ENCODE measurements around the gene SCO2. TPM values are rescaled to one million over a fixed set of nuclear protein-coding genes. Genes with fewer than 3 reads are reported as not detected.

Gene SCO2
- total and polyA plus RNA-seq, 9 of the 15 experiments (the other 6 are each of a cell fraction or from before 2014, with no cell fraction given): 0.34 to 4.0 (median 1.1) TPM; not detected in 3

GRCh38 chr22:50525104-50525857 is at the start of gene SCO2 (continued):
- TF ChIP-seq MGA (IDR thresholded peaks at IDR 0.05) (peak; percentile 89), SIN3B (IDR thresholded peaks at IDR 0.05; ENCODE audit: low read depth) (peak; percentile 31; the same call in 1 of the 2 replicates), FUS (optimal IDR thresholded peaks at IDR 0.05; ENCODE audit: low read depth, low read length) (peak; percentile 36), ZNF217 (CRISPR knock-in tag; IDR thresholded peaks at IDR 0.05) (no peak), ZBTB11 (CRISPR knock-in tag; IDR thresholded peaks at IDR 0.05) (peak in 1 of 3 experiments; percentile 26; a peak in 2 of 6 replicates), POLR2G (IDR thresholded peaks at IDR 0.05; ENCODE audit: low read depth, low read length) (peak; percentile 93), ZNF263 (CRISPR knock-in tag; IDR thresholded peaks at IDR 0.05; ENCODE audit: borderline replicate concordance) (peak; percentile 13; the same call in 1 of the 2 replicates), ZBED1 (IDR thresholded peaks at IDR 0.05) (peak; percentile 24; the same call in 1 of the 2 replicates), IRF2 (CRISPR knock-in tag; IDR thresholded peaks at IDR 0.05) (no peak), BHLHE40 (IDR thresholded peaks at IDR 0.05; ENCODE audit: low read length) (peak; percentile 88), POLR2B (IDR thresholded peaks at IDR 0.05; ENCODE audit: low read depth, partially characterized antibody) (peak; percentile 92), L3MBTL2 (IDR thresholded peaks at IDR 0.05) (peak; percentile 95)
